HepG2 (cell line): ENCODE measurements around the gene SCAPER. TPM values are rescaled to one million over a fixed set of nuclear protein-coding genes. Genes with fewer than 3 reads are reported as not detected.

Experiments used
- ATAC-seq: fragments of 200-7000 bp; cut with Tn5 transposase; 3 replicates; pipeline ENCODE4 v1.9.1; 2020; ENCODE audit warnings: mild to moderate bottlenecking, moderate library complexity
- BruUV-seq: library from RNA; stranded (reverse); fragments of 400-500 nt; replicated peaks from 2 replicates; lab custom pipeline; 2021; lab: Mats Ljungman, UMichigan
- CTCF ChIA-PET: fragments of 300-600 bp; formaldehyde crosslinking; extraction: SDS; loops from one replicate; lab custom pipeline; 2021; ENCODE audit warnings: low total read pairs, inconsistent platforms, low intra/inter-chr PET ratio; lab: Yijun Ruan, JAX
- POLR2A ChIA-PET: fragments of 350-600 bp; sonication (Branson Sonifier 250); formaldehyde crosslinking; loops from one replicate; lab custom pipeline; 2020; ENCODE audit warnings: antibody characterized with exemption, inconsistent platforms; lab: Yijun Ruan, JAX
- DNase-seq: peaks from one replicate; pipeline ENCODE4 v3.0.0-alpha.2; 2015; ENCODE audit warnings: low spot score
- FAIRE-seq: peaks from 3 replicates; lab custom pipeline; 2011; peaks lifted over from hg19 to GRCh38; lab: Jason Lieb, UNC
- H2AFZ ChIP-seq: one replicate; pipeline ENCODE4 v1.6.1; 2011; ENCODE audit warnings: low read length, inconsistent platforms
- H3K27ac ChIP-seq: fragments of 300-600 bp; 3 replicates; pipeline ENCODE4 v1.8.0; 2011; ENCODE audit warnings: mixed run types, mild to moderate bottlenecking, mixed read lengths, low read length, inconsistent platforms; ENCODE audit not compliant: insufficient read depth; ENCODE audit errors: extremely low read length
- H3K27me3 ChIP-seq, 2 experiments: fragments of 200-600 bp in 1 of 2; 2 replicates in 1 of 2; 3 replicates in 1 of 2; pipeline versions ENCODE4 v1.6.0 to v1.8.0; 2011; ENCODE audit warnings: low read length in 2 of 2, mild to moderate bottlenecking in 2 of 2, moderate library complexity in 2 of 2, inconsistent platforms in 1 of 2; ENCODE audit not compliant: insufficient read depth in 2 of 2, control insufficient read depth in 1 of 2
- H3K36me3 ChIP-seq, 2 experiments: fragments of 200-600 bp in 1 of 2; replicated peaks in 1 of 2; 2 replicates in 1 of 2; 3 replicates in 1 of 2; pipeline versions ENCODE4 v1.5.1 to v1.8.0; 2011; ENCODE audit warnings: low read length in 2 of 2, inconsistent platforms in 1 of 2; ENCODE audit not compliant: insufficient read depth in 2 of 2, control insufficient read depth in 1 of 2
- H3K4me1 ChIP-seq: 2 replicates; pipeline ENCODE4 v1.5.1; 2012; ENCODE audit warnings: low read length, inconsistent platforms; ENCODE audit not compliant: insufficient read depth
- H3K4me2 ChIP-seq: 2 replicates; pipeline ENCODE4 v1.6.0; 2011; ENCODE audit warnings: low read depth, low read length, inconsistent platforms
- H3K4me3 ChIP-seq, 3 experiments: fragments of 200-600 bp in 1 of 3; sonication (generic), shearing (Covaris generic) in 1 of 3; replicated peaks in 1 of 3; 2 replicates each; pipeline ENCODE4 v1.5.1; 2011 to 2016; ENCODE audit warnings: low read length in 3 of 3, inconsistent platforms in 2 of 3, low read depth in 2 of 3, mild to moderate bottlenecking in 2 of 3, control low read depth in 1 of 3, mixed read lengths in 1 of 3; ENCODE audit not compliant: insufficient read depth in 1 of 3
- H3K79me2 ChIP-seq: one replicate; pipeline ENCODE4 v1.6.1; 2011; ENCODE audit warnings: low read length, inconsistent platforms; ENCODE audit not compliant: insufficient read depth
- H3K9ac ChIP-seq: 2 replicates; pipeline ENCODE4 v1.6.0; 2011; ENCODE audit warnings: mild to moderate bottlenecking, low read depth, low read length, inconsistent platforms; ENCODE audit not compliant: insufficient read depth
- H3K9me3 ChIP-seq: 2 replicates; pipeline ENCODE4 v1.5.1; 2012; ENCODE audit warnings: mild to moderate bottlenecking, low read length
- H4K20me1 ChIP-seq: 2 replicates; pipeline ENCODE4 v1.6.0; 2011; ENCODE audit warnings: inconsistent platforms, mild to moderate bottlenecking, low read length, moderate library complexity; ENCODE audit not compliant: insufficient read depth
- ATM ChIP-seq: fragments of 450-650 bp; IDR thresholded peaks from 2 replicates; pipeline ENCODE4 v1.7.1; 2017; ENCODE audit warnings: mild to moderate bottlenecking, borderline replicate concordance
- CEBPB ChIP-seq: IDR thresholded peaks from 2 replicates; pipeline ENCODE4 v1.6.1; 2011; ENCODE audit warnings: low read depth, low read length, improper control_type of control experiment, borderline replicate concordance
- CENPBD1 ChIP-seq: sonication (generic); formaldehyde crosslinking; IDR thresholded peaks from 2 replicates; pipeline ENCODE4 v1.8.0; 2022; ENCODE audit warnings: missing genetic modification reagents, low read depth, mild to moderate bottlenecking, borderline replicate concordance
- CENPX ChIP-seq: sonication (generic); formaldehyde crosslinking; IDR thresholded peaks from 2 replicates; pipeline ENCODE4 v1.9.0; 2021; ENCODE audit warnings: mild to moderate bottlenecking, missing genetic modification reagents, moderate library complexity
- MAX ChIP-seq: IDR thresholded peaks from 2 replicates; pipeline ENCODE4 v1.6.1; 2012; ENCODE audit warnings: inconsistent platforms
- NCOA5 ChIP-seq: sonication (generic); formaldehyde crosslinking; IDR thresholded peaks from 2 replicates; pipeline ENCODE4 v1.4.0; 2020; ENCODE audit warnings: missing genetic modification reagents
- PBX3 ChIP-seq: sonication (generic); formaldehyde crosslinking; IDR thresholded peaks from 2 replicates; pipeline ENCODE4 v1.8.1; 2023; ENCODE audit warnings: missing genetic modification reagents, inconsistent platforms, borderline replicate concordance
- POGK ChIP-seq: sonication (generic); formaldehyde crosslinking; conservative IDR thresholded peaks from 2 replicates; pipeline ENCODE4 v1.8.0; 2022; ENCODE audit warnings: mild to moderate bottlenecking, moderate library complexity, missing genetic modification reagents
- RARG ChIP-seq: sonication (generic); formaldehyde crosslinking; IDR thresholded peaks from 2 replicates; pipeline ENCODE4 v1.4.0; 2020; ENCODE audit warnings: low read depth, mild to moderate bottlenecking, missing genetic modification reagents
- SSRP1 ChIP-seq: IDR thresholded peaks from 2 replicates; pipeline ENCODE4 v1.6.1; 2016; ENCODE audit warnings: control low read depth
- TCF7L2 ChIP-seq: IDR thresholded peaks from 2 replicates; pipeline ENCODE4 v1.6.1; 2011; ENCODE audit warnings: mild to moderate bottlenecking, low read depth, low read length, moderate library complexity
- ZHX1 ChIP-seq: sonication (generic); formaldehyde crosslinking; IDR thresholded peaks from 2 replicates; pipeline ENCODE4 v1.8.1; 2022; ENCODE audit warnings: low read depth, mild to moderate bottlenecking, missing genetic modification reagents
- ZNF253 ChIP-seq: sonication (generic); formaldehyde crosslinking; IDR thresholded peaks from 2 replicates; pipeline ENCODE4 v1.8.0; 2022; ENCODE audit warnings: mild to moderate bottlenecking, missing genetic modification reagents, borderline replicate concordance
- ZNF263 ChIP-seq: sonication (generic); formaldehyde crosslinking; IDR thresholded peaks from 2 replicates; pipeline ENCODE4 v1.4.0; 2020; ENCODE audit warnings: missing genetic modification reagents
- ZNF275 ChIP-seq: sonication (generic); formaldehyde crosslinking; IDR thresholded peaks from 2 replicates; pipeline ENCODE4 v1.8.0; 2022; ENCODE audit warnings: missing genetic modification reagents, mild to moderate bottlenecking, inconsistent platforms, borderline replicate concordance
- ZNF431 ChIP-seq: sonication (generic); formaldehyde crosslinking; IDR thresholded peaks from 2 replicates; pipeline ENCODE4 v1.9.0; 2022; ENCODE audit warnings: missing genetic modification reagents, low read depth, mild to moderate bottlenecking, borderline replicate concordance
- ZNF44 ChIP-seq: sonication (generic); formaldehyde crosslinking; IDR thresholded peaks from 2 replicates; pipeline ENCODE4 v1.5.1; 2020; ENCODE audit warnings: mild to moderate bottlenecking, missing genetic modification reagents
- ZNF543 ChIP-seq: sonication (generic); formaldehyde crosslinking; IDR thresholded peaks from 2 replicates; pipeline ENCODE4 v1.4.0; 2020; ENCODE audit warnings: mild to moderate bottlenecking, missing genetic modification reagents
- ZNF790 ChIP-seq: sonication (generic); formaldehyde crosslinking; IDR thresholded peaks from 2 replicates; pipeline ENCODE4 v1.8.0; 2022; ENCODE audit warnings: missing genetic modification reagents, mild to moderate bottlenecking, borderline replicate concordance
- WGBS: methylation state at CpG from one replicate; pipeline ENCODE4 v1.1.6; 2017; ENCODE audit warnings: low lambda C conversion rate; 5-methylcytosine and 5-hydroxymethylcytosine counted together
- in situ Hi-C: cut with HindIII; loops from 2 replicates; pipeline ENCODE4 v1.10.0; 2017; ENCODE audit warnings: low pct_unique_long_range_greater_than_20kb; ENCODE audit not compliant: extremely low pct_ligation_motif_present
- intact Hi-C: fragments of 100-400 bp; cut with micrococcal nuclease; formaldehyde crosslinking; loops from one replicate; pipeline ENCODE4 v1.10.0; 2022; ENCODE audit not compliant: unreplicated experiment
- polyA plus RNA-seq, 8 experiments: library from polyadenylated mRNA; depleted of rRNA in 3 of 8; stranded (reverse) in 7 of 8; unstranded in 1 of 8; fragments of >200 nt; fragmentation: Illumina TruSeq in 4 of 8; extraction: Trizol in 4 of 8; gene quantifications; 2 replicates each; pipeline versions ENCODE4 v1.2.1 to v1.2.3, GENCODE V29; 2011 to 2016; ENCODE audit warnings: low read depth in 4 of 8, missing spikeins in 1 of 8, mixed read lengths in 1 of 8; ENCODE audit not compliant: insufficient read depth in 1 of 8
- total RNA-seq, 5 experiments: library from RNA; depleted of rRNA; stranded (reverse); fragments of >200 nt; fragmentation: Illumina TruSeq; extraction: Trizol; gene quantifications; 2 replicates each; pipeline ENCODE4 v1.2.3, GENCODE V29; 2016; ENCODE audit warnings: low read depth in 1 of 5

The SCAPER gene
- total and polyA plus RNA-seq, 2 of the 13 experiments (the other 11 are each of a cell fraction or from before 2014, with no cell fraction given) = 4.3 to 10.5 TPM

GRCh38 chr15:76555247-76555646, 349.9 kb downstream of the SCAPER start:
- in situ Hi-C loops = no loop called here
- DNase-seq = no peak
- no peaks in the 10 kb centered on the region for H3K79me2 ChIP-seq
- CTCF ChIA-PET = no interaction called here
- no peaks in the 10 kb centered on the region for H4K20me1 ChIP-seq
- TF ChIP-seq ATM (no peak), ZNF275 (CRISPR knock-in tag) (no peak), SSRP1 (CRISPR knock-in tag) (no peak), ZNF543 (CRISPR knock-in tag) (no peak), ZNF790 (CRISPR knock-in tag) (no peak), ZNF431 (CRISPR knock-in tag) (no peak), NCOA5 (CRISPR knock-in tag) (no peak), ZNF263 (CRISPR knock-in tag) (no peak), ZNF44 (CRISPR knock-in tag) (no peak), MAX (no peak), PBX3 (CRISPR knock-in tag) (no peak), ZHX1 (CRISPR knock-in tag) (no peak), ZNF253 (CRISPR knock-in tag) (no peak), TCF7L2 (no peak), POGK (CRISPR knock-in tag) (no peak), CEBPB (no peak), CENPBD1 (CRISPR knock-in tag) (no peak), CENPX (CRISPR knock-in tag) (no peak), RARG (CRISPR knock-in tag) (no peak)
- TF ChIP-seq, all 625 proteins: peak for 0
- H3K36me3 ChIP-seq = no peaks in the 10 kb centered on the region
- no TSS peak for BruUV-seq
- POLR2A ChIA-PET = no interaction called here
- H2AFZ ChIP-seq = no peak overlapping the region
- FAIRE-seq (no peak), ATAC-seq (no peak)
- no peak overlapping the region for H3K4me3 ChIP-seq
- no peak overlapping the region for H3K27ac ChIP-seq
- H3K9ac ChIP-seq = no peak overlapping the region
- intact Hi-C loops = no loop called here
- H3K4me2 ChIP-seq = no peak overlapping the region
- no peaks in the 10 kb centered on the region for H3K27me3 ChIP-seq
- WGBS = 83% methylated on average over 1 of the region's 1 CpG
- H3K9me3 ChIP-seq = no peaks in the 10 kb centered on the region
- no peaks in the 10 kb centered on the region for H3K4me1 ChIP-seq
